GM12892 (cell line): Measurements from ENCODE around the gene ATAT1.

ENCODE experiments used
- POLR2A ChIP-seq: IDR thresholded peaks from 2 replicates; pipeline ENCODE4 v1.6.1; 2011; ENCODE audit warnings: low read depth, low read length, control low read depth
- POLR2AphosphoS5 ChIP-seq: IDR thresholded peaks from 2 replicates; pipeline ENCODE4 v1.6.1; 2011; ENCODE audit warnings: low read depth, low read length, control low read depth
- TAF1 ChIP-seq: IDR thresholded peaks from 2 replicates; pipeline ENCODE4 v1.6.1; 2011; ENCODE audit warnings: low read depth, mild to moderate bottlenecking, control low read depth, low read length, borderline replicate concordance

DNA sequence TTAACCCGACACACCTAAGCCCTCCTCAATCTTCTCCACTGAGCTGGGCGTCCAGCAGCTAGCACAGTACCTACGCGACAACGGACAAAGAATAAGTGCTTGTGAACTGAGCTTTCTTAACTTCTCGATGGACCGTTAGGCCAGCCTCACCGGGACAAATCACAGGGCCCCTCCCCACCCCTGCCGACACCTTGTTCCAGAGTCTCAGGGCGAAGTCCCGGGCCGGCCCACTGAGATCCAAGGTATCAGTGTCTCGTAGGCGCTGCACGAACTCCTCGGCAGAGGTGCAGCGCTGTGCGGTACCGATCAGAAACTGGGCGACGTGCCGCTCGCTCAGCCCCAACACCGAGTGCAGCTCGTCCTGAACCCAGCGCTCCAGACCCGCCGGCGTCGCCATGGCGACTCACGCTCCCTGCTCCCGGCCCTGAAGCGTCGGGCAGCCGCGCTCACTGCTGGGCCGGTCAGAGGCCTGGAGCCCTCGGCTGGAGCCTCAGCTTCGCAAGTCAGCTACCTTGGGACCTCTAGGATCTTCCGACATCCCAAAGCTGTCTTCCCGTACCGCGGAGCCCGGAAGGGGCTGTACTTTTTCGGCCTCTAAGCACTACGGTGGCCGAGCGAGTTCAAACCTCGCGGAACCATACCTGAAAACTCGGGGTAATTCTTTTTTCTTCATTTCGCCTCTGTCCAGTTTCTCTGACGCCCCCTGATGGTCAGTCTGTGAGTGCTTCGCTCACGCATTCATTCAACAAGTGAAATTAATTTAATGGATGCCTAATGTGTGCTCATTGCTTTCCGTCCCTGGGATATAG lies 46.0 kb downstream of the ATAT1 start, which contains the start of gene DHX16:
- TF ChIP-seq POLR2A = peak; percentile 70; the same call in 1 of the 2 replicates
- peak; percentile 38; the same call in 1 of the 2 replicates for TF ChIP-seq POLR2AphosphoS5
- 0 out of 2 replicates have a peak, but pooled peaks have one; percentile 11 for TF ChIP-seq TAF1
